GM18858 (cell line): ENCODE data around the gene SEC22A.

ENCODE experiments used
- ATAC-seq: cut with Tn5 transposase; IDR thresholded peaks from one replicate; pipeline ENCODE4 v1.9.1; 2021; ENCODE audit not compliant: unreplicated experiment

Gene SEC22A

GRCh38 chr3:123201557-123202427 lies at the start of gene SEC22A:
Gene SEC22A, plus strand, starts transcription at chr3:123201943. Its CDS starts 7,275 bp downstream, at chr3:123209218.
- peak; percentile 90 for ATAC-seq

- ATAC-seq, result peak; percentile 28
Observed at GRCh38 chr3:123152687-123153086, 49.1 kb upstream of the SEC22A start.

- peak; percentile 71 for ATAC-seq
Observed at GRCh38 chr3:123153125-123154019, 48.4 kb upstream of the SEC22A start.

DNA sequence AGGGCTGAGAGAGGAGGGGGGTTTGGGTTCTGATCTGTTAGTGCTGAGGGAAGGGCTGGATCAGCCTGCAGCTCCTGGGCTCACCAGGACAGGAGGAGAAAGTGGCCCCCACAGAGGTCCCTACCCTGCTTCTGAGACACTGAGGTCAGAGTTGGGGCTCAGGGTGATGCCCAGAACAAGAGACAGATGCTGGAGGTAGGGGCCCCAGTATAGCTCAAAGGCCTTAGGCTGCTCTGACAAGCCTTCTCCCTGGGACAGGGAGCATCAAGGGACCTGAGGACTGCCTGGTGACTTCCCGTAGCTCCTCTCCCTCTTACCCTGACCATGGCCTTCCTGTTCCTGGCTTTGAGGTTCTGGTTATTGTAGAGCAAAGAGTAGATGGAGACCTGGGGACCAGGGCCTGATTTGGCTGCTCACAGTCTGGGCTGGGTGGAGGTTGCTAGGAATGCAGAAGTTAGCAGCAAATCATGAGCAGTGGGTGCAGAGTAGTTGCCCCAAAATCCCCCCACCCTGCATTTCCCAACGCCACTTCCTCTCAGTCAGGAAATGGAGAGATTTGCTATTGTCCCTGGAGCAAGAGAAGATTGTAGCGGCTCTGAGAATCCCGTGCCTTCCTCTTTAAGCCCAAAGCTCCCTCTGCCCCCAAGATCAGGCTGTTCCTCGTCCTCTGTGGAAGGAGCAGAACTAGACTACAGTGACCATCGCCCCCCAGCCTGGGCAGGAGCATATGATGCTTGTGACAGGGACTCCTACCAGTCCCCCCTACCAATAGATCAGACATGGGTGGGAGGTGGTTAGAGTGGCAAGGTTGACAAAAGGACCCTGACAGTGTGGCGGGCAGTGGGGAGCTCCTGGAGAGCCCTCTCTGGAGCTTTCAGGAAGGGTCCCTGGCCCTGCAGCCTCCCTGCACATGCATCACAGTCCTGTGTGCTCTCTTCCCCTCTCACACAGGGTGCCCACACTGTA lies 47.4 kb upstream of the SEC22A start:
- no peak for ATAC-seq

GRCh38 chr3:123155471-123156011 lies 46.2 kb upstream of the SEC22A start:
- no peak for ATAC-seq

GRCh38 chr3:123156276-123156995 lies 45.3 kb upstream of the SEC22A start:
- no peak for ATAC-seq

- ATAC-seq, result no peak
Observed at GRCh38 chr3:123157209-123157597, 44.5 kb upstream of the SEC22A start.

GRCh38 chr3:123157598-123158287 lies 44.0 kb upstream of the SEC22A start:
- ATAC-seq, result no peak

DNA sequence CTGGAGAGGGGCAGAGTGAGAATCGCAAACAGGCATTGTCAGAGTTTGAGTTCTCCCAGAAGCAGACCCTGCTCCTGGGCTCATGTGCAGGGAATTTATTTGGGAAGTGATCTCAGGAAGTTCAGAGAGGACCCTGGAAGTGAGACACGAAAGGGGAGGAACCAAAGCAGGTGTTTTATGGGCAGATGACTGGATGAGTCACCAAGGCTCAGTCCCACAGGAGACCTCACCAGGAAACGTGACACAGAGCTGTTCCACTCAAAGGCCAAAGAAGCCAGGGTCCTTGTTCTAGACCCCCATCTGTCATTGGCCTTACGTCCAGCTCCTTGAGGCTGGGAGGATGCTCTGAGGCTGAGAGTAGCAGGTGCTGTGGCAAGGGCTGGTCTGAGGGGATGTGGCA lies 43.4 kb upstream of the SEC22A start:
- ATAC-seq, result no peak

DNA sequence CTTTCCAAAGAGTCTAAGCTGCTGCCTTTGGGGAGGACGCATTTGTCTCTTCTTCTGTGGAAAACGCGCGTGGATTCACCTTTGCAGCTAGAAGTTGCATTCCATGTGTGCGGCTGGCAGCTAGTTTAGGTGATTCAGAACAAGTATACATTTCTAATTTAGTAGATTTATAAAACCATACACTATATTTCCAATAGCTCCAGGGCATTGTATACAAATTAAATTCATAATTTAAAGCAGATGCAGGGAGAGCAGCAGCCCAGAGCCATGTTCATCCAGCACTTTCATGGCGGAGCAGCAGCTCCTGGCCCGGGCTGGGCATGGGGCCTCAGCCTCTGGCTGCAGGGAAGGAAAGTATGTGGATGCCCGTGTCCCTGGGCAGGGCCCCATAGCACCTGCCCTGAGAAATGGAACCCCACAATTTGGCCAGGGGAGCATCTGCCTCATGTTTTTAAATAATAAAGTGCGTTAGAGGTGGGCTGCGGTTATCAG lies 42.8 kb upstream of the SEC22A start:
- no peak for ATAC-seq

- ATAC-seq, result no peak
Observed at GRCh38 chr3:123159926-123160635, 41.7 kb upstream of the SEC22A start.

DNA sequence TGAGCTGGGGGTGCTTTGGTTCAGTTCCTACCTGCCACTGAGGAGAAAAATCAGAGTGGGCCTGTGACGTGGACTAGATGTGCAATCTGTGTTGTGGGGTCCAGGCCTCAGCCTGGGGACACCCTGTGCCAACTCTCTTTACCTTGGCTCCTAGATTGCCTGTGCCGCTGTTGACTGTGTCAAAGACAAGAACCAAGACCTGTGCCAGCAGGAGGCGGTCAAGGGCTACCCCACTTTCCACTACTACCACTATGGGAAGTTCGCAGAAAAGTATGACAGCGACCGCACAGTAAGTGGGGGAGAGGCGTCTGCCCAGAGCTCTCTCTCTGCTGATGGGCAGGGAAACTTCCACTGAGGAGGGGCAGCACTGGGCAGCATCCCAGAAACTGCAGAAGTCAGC lies 40.6 kb upstream of the SEC22A start:
- ATAC-seq, result no peak

- no peak for ATAC-seq
Observed at GRCh38 chr3:123163141-123163540, 38.6 kb upstream of the SEC22A start.

DNA sequence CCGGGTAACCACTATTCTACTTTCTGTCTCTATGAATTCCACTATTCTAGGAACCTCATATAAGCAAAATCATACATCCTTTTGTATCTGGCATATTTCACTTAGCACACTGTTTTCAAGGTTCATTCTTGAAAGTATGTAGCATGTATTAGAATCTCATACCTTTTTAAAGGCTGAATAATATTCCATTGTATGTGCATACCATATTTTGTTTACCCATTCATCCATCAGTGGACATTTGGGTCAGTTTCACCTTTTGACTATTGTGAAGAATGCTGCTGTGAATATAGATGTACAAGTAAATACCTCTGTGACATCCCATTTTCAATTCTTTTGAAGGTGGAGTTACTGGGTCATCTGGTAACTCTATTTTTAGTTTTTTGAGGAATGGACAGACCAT lies 36.6 kb upstream of the SEC22A start:
- ATAC-seq, result no peak

GRCh38 chr3:123167686-123168085 lies 34.1 kb upstream of the SEC22A start:
- ATAC-seq, result no peak

- no peak for ATAC-seq
Observed at GRCh38 chr3:123168122-123168521, 33.6 kb upstream of the SEC22A start.

DNA sequence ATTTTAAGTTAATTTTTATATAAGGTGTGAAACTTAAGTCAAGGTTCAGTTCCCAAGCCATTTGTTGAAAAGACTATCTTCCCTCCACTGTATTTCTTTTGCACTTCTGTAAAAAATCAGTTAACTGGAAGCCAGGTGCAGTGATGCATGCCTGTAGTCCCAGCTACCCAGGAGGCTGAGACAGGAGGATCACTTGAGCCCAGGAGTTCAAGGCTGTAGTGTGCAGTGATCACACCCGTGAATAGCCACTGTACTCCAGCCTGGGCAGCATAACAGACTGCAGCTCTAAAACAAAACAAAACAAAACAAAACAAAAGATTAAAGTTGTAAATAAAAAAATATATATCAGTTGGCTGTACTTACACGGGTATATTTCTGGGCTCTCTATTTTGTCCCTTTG lies 33.1 kb upstream of the SEC22A start:
- ATAC-seq, result no peak

DNA sequence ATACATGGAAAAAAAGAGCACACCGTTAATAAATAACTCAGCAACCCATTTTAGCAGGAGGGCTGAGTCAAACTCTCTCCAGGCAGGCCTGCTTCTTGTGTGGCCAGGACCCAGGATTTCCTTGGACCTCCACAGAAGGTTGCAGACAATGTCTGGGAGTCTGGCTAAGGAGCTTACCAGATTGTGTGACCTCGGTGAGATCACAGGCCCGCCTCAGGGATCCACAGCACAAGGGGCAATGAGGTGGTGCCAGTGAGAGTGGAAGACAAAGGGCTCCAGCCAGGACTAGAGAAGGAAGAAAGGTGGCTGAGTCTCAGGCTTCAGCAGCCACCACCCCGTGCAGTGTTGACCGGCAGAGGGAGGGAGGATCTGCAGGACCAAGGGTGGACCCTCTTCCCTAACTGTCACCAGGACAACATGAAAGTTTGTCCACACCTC lies 32.2 kb upstream of the SEC22A start:
- ATAC-seq, result no peak
